HG02571 (cell line): ENCODE results near the gene FAM219B.
"Not testable (repeated sequence)": the region's sequence is repeated elsewhere in the genome, so short reads cannot be mapped to it uniquely, and the experiment has no call there.

Experiments
- ATAC-seq: cut with Tn5 transposase; IDR thresholded peaks from one replicate; pipeline ENCODE4 v1.9.1; 2021; ENCODE audit warnings: mild to moderate bottlenecking, moderate library complexity; ENCODE audit not compliant: unreplicated experiment

The FAM219B gene, protein sequence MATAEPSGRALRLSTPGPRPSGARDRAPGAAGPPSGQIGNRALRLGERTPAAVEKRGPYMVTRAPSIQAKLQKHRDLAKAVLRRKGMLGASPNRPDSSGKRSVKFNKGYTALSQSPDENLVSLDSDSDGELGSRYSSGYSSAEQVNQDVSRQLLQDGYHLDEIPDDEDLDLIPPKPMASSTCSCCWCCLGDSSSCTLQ

DNA sequence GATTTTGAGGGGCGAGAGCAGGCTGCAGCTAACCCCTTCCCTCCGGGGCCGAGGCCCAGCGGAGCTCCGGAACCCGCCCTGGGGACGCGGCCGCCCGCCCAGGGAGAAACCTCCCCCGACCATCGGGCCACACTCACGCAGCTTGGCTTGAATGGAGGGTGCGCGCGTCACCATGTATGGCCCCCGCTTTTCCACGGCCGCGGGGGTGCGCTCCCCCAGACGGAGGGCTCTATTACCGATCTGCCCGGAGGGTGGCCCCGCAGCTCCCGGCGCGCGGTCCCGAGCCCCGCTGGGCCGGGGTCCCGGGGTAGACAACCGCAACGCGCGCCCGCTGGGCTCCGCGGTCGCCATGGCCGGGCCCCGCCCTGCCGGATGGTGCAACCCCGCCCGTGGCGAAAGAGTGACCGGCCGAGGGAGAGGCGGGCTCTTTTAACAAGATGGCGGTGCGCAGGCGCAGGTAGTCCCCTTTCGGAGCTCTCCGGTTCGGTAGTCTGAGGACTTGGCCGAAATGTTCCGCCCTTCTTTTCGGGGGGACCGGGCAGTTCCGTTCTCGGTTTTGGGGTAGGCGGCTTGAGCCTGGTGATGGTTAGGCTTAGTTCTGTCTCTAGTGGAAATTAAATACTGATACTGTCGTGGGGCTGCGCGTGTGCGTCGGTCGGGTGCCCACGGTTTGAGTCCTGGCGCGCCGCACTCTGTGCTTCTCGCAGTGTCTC is at the start of gene FAM219B:
TSS of gene FAM219B (minus strand) at position 402 of the 713 bp plus-strand sequence. CDS start at position 351, 51 bp downstream.
- ATAC-seq, result peak; percentile 79

DNA sequence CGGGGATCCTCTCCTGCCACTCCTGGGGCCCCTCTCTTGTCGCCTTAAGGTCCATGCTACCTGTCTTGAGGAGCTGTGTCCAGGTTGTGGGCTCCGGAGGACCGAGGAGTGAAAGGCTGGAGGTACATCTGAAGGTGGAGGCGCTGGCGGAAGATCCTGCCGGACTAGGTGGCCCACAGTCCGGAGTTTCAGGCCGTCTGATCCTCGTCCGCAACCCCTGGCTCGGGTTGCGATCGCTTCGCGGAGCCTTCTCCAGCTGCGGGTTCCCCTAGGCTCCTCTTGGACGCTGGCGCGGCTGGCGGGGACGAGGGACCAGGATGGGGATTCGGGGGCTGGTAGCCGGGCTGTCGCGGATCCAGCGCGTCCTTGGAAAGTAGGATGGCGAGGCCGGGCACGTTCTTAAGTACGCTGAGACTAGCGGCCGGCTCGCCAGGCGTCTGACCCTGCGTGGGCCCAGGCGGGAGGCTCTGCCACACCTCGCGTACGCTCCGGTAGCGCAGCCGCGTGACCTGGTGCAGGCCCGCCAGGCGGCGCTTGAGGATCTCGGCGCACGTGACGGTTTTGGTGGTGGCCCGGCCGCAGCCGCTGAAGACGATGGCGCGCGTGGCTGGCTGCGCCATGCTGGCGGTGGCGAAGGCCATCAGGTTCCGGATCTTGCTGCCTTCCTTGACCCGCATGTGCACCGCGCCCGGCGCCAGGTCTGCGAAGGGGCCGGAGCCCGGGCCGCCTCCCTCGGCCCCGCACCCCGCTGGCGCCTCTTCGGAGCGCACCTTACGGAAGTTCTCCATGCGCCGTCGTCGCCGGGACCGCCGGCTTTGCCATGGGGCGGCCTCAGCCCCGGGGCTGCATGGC is 49.4 kb upstream of the FAM219B start:
- ATAC-seq, result peak; percentile 29

DNA sequence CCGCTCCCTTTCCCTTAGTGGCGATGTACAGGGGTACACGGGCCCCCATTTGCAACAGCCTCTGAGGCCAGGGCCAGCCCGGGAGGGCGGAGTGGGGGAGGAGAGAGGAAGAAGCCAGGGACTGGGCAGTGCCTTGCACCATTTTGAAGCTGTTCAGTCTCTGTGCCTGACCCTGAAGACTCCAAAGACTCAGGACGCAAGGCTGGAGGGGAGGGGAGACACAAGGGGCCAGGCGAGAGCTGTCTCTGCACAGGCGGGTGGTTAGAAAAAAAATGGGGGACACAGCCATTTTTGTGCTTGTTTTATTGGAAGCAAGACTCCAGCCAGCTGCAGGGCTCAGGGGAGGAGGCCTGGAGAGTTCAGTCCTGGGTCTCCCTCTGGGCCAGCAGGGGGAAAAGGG is 48.4 kb upstream of the FAM219B start:
- ATAC-seq, result no peak

DNA sequence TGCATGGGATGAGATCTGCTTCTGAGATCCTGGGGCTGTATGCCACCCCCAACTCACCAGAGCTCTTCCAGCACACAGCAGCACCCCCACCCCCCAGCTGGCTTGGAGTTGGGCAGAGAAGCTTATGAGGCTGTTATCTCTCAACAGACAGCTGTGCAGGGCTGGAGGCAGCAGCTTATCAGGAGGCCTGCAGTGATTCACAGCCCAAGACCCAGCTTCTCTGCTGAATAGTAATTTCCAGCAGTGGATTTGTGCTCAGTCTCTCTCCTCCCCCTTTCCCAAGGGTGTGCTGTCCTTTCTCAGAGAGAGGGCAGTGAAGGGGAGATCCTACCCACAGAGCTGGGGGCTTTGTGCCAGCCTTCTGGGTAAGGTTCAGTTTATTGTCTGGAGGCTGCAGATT is 47.9 kb upstream of the FAM219B start:
- ATAC-seq, result no peak

DNA sequence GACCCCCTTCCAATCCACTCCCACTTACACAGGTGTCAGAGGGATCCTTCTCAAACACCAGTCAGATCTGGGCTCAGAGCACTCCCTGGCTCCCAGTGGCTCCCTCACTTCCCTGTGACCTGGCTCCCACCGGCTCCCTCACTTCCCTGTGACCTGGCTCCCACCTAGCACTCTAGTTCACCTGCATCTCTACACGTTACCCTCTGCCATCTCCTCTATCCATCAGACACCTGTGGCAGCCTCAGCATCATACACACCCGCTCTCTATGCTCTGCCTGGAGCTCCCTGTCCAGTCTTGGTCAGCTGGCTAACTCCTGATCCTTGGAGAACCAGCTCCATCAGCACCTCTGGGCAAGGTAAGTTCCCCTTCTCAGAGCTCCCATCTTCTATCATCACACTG is 44.4 kb upstream of the FAM219B start:
- ATAC-seq, result no peak

DNA sequence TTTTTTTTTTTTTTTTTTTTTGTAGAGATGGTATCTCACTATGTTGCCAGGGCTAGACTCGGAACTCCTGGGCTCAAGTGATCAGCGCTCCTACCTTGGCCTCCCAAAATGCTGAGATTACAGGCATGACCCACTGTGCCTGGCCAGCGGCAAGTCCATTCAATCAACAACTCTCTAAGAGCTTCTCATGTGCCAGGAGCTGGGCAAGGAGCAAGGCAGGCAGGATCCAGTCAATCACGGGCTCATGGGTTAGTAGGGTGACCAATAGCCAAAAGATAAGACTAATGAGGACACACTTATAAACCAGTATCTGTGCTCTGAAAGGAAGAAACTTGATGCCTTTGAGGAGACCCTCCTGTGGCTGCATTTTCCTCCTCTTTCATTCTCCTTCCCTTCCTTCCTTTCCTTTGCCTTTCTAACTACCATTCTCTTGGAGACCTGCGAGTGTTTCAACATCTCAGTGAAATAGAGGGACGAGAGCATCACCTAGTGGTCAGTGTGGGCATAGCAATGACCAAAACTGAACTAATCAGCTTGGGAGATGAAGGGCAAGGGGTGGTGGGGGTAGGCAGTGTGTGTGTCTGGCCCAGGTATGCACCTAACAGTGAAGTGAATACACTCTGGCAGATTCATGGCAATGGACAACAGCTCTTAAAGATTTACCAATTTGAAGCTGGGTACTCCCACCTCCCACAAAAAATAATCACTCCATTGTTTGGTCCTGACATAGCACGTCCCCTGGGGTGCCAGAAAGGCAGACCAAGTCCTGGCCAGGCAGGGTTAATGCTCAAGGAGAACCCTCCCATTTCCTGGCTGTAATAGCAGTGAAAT is 43.6 kb upstream of the FAM219B start:
- ATAC-seq, result no peak

DNA sequence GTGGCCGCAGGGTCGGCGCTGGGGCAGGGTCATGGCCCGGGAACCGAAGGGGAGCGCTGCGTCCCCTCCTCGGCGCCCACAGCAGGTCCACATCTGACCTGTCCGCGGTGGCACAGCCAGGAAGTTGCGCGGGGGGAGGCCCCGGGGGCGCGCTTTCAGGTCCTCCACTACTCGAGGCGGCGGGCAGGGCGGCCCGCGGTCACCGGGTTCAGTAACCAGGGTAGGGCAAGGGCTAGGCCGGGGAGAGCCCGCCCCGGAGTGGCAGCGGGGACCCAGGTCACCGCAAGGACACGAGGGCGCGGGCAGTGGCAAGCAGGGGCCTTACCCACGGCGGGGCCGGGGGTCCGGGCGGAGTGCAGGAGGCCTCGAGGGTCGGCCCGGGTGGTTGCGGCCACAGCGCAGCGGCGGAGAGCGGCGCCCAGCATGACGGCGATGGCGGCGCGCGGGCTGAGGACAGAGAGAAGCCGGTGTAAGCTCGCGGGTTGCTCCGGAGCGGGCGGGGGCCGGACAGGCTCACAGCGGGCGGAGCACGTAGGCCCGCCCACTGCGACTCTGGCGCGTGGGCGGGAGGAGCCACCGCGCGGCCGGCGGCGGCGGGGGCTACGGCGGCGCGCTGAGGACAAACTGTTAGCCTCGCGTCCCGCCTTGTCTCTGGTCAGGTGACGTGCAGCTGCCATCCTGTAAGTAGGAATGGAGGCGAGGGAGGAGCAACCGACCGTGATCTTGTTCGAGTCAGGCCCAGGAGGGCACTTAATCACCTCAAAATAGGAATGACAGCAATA is 31.1 kb upstream of the FAM219B start, which contains the start of gene COX5A:
TSS of gene COX5A (minus strand) at position 484 of the 782 bp plus-strand sequence. CDS start at position 425, 59 bp downstream.
- ATAC-seq, result peak; percentile 79

DNA sequence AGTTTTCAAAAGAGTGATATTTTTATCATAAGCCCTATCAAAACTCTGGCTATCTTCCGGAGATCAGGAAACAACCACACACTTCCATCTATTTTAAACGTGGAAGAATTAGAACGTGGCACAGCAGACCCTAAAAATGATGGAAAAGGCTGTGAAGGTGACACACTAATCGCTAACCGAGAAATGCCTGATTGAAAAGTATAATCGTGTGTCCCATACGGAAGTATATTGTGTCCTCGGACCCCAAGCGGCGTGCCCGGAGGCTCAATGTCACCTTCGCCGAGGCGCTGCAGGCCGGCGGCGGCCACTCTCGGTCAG is 30.6 kb upstream of the FAM219B start:
- ATAC-seq, result no peak

DNA sequence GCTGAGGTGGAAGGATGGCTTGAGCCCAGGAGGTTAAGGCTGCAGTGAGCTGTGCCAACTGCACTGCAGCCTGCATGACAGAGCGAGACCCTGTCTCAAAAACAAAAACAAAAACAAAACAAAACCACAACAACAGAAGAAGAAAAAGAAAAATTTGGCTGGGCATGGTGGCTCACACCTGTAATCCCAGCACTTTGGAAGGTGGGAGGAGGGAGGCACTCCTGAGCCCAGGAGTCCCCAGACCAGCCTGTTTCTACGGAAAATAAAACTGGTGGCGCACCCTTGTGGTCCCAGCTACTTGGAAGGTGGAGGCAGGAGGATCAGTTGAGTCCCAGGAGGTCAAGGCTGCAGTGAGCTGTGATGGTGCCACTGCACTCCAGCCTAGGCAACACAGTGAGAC is 28.5 kb upstream of the FAM219B start:
- not testable (repeated sequence) for ATAC-seq

DNA sequence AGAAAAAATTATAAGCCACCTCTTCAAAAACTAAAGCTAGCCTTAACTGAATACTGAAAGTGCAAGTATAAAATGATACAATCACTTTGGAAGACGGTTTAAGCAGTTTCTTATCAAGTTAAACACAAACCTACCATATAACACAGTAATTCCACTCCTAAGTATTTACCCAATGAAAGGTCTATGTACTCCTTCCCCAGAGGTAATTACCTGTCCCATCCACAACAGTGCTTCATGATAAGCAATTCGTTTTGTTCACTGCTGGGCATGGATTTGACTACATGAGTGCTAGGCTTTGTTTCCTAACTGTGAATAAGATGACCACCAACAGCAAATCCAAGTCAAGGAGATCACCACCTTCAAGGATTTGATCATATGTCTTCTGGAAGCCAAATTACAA is 26.9 kb upstream of the FAM219B start:
- no peak for ATAC-seq

DNA sequence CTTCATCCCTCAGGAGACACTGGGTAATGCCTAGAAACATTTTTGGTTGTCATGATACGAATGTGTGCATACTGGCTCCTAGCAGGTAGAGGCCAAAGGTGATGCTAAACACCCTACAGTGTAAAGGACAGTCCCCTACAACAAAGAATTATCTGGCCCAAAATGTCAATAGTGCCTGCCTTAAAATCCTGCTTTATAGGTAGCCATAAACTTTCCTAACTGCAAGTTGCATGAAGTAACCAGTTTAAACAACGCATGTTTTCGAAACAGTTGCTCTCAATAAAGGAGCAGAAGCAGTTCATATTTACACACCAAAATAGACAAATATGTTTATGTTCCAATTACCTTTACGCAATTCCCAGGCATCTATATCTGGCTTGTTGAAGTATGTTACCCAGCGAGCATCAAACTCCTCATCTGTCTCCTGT is 22.1 kb upstream of the FAM219B start:
- no peak for ATAC-seq

DNA sequence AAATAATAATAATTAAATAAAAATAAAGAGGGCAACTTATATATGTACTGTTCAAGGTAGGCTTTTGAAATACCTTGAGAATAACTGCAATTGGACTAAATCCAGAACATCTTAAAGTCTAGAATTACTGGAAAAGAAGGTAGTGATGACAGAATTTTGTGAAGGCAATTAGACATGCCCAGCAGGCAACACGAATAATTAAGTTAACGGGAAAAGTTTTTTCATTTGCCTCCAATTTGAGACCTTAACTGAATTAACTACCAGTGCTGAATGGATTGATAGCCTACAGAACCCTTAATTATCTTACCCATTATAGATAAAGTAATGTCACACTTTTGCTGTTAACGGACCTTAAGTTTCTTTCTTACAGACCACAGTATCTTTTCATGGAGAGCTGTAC is 17.9 kb upstream of the FAM219B start:
- ATAC-seq, result no peak

DNA sequence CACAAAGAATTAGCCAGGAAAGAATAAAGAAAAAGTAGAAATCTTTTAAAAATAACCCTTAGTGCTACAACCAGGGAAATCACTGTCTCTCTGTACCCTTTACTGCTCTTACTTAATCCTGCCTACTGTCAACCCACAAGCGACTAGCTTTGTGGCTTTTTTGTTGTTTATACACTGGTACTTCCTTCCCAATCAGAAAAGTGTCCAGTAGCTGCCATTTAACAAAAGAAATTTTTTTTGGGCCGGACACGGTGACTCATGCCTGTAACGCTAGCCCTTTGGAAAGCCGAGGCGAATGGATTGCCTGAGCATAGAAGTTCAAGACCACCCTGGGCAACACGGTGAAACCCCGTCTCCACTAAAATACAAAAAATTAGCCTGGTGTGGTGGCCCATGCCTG is 13.8 kb upstream of the FAM219B start:
- no peak for ATAC-seq

DNA sequence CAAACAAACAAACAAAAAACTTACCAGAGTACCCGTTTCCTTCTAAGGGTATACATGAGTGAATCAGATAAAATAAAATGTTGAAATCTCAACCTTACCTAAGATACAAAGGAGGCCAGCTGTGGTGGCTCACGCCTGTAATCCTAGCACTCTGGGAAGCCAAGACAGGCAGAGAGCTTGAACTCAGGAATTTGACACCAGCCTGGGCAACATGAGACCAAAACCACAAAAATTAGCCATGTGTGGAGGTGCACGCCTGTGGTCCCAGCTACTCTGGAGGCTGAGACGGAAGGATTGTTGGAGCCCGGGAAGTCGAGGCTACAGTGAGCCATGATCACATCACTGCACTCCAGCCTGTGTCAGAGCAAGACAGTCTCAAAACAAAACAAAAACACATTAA is 11.0 kb upstream of the FAM219B start:
- ATAC-seq, result no peak

DNA sequence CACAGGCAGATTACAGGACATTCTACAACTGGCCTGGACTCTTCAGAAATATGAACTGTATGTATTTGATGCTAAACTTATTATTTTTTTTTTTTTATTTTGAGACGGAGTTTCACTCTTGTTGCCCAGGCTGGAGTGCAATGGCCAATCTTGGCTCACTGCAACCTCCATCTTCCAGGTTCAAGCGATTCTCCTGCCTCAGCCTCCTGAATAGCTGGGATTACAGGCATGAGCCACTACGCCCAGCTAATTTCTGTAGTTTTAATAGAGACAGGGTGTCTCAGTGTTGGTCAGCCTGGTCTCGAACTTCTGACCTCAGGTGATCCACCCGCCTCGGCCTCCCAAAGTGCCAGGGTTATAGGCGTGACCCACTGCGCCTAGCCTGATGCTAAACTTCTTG is 7.1 kb upstream of the FAM219B start:
- ATAC-seq, result not testable (repeated sequence)

DNA sequence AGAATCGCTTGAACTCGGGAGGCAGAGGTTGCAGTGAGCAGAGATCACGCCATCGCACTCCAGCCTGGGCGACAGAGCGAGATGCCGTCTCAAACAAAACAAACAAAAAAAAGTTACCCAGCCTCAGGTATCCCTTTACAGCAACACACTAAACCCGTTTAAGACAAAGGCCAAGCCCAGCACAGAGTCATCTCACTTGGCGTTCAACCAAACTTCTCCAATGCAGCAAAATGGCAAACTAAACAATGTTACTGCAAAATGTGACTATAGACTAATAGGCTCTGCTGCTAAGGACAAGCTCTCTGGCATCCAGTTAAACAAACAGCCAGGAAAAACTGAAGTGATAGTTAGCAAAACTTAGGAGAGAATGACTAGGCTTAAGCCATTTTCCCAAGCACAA is 6.4 kb upstream of the FAM219B start:
- ATAC-seq, result no peak

DNA sequence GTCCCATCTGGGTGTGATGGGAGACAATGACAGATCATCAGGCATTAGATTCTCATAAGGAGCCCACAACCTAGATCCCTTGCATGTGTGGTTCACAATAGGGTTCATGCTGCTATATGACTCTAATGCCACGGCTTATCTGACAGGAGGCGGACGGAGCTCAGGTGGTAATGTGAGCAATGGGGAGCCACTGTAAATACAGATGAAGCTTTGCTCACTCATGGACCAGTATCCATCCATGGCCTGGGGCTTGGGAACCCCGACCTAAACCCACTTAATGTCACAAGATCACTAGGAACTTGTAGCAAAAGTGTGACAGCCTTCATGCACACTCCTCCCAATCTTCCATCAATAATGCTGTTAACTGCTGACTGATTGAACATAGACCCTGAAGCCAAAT is 2.0 kb upstream of the FAM219B start:
- no peak for ATAC-seq

DNA sequence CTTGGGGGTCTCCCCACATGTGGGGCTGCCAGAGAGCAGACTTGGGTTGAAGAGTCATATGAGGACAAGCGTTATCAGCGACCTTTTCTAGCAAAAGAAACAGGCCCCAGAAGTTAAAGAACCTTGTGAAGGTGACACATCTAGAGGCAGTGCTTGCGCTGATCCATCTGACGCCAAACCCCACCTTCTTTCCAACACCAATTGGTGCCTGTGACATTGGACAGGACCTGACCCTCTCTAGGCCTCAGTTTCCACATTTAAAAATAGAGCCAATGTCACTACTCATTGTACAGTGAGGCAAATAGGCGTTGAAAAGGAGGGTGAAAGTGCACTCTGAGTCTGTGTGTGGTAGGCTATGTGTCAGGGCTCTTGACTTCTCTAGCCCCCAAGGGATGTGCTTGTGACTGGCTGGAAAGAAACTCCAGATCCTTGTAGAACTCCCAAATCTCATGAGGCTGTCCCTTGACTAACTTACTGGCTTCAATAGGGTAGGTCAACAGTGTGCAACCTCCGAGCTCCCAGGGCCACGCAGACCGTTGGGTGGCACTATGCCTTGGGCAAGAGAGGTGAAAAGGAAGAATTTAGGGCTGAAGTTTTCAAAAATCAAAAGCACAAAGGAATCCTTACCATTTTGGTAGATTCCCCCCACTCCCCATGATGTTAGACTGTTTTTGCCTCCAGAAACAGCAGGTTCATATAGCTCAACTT is 666 bp upstream of the FAM219B start:
- ATAC-seq, result no peak

DNA sequence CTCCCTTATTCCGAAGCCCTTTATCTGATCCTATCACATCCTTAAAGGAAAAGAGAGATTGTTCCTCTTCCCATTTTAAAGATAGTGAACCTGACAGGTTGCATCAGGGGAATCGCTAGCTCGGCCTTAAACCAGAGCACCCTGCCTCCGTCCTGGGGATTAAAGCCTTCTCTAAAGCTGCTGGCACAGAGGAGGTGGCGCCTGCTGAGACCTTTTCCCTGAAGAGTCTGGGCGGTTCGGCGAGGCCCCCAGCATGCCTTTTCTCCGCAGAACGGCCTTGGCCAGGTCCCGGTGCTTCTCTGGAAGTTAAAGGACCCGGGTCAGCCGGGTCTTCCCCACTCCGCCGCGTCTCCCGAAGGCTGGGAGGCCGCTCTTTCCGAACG is 593 bp downstream of the FAM219B start:
- peak; percentile 13 for ATAC-seq
